GM23248 (cell line): ENCODE results near the gene LRRC72.

Experiments used
- EZH2 ChIP-seq: fragments of 200-600 bp; sonication (generic); IDR thresholded peaks from 2 replicates; pipeline ENCODE4 v1.6.1; 2018; ENCODE audit warnings: antibody characterized with exemption, mild to moderate bottlenecking; ENCODE audit not compliant: insufficient read depth, poor library complexity, severe bottlenecking
- EZH2phosphoT487 ChIP-seq: fragments of 200-600 bp; sonication (generic); IDR thresholded peaks from 2 replicates; pipeline ENCODE4 v1.6.1; 2018; ENCODE audit warnings: antibody characterized with exemption, moderate library complexity, mild to moderate bottlenecking, low read depth; ENCODE audit not compliant: insufficient read depth

GRCh38 chr7:16604054-16604453 is 77.4 kb downstream of the LRRC72 start:
- TF ChIP-seq EZH2 (no peak), EZH2phosphoT487 (no peak)
